GM13977 (cell line): Measurements from ENCODE around the gene AFF3.

Experiments used
- DNase-seq: peaks from one replicate; pipeline ENCODE4 v3.0.0; 2012; ENCODE audit warnings: low spot score
- in situ Hi-C: fragments of 300-500 bp; cut with MboI; formaldehyde crosslinking; loops from one replicate; pipeline ENCODE4 v1.12.0; 2022; ENCODE audit warnings: low sequenced_read_pairs, low pct_unique_long_range_greater_than_20kb, mixed read lengths, inconsistent platforms; ENCODE audit not compliant: unreplicated experiment
- TF ChIP-seq, protein P1 (sequence below): IDR thresholded peaks from 2 replicates; pipeline ENCODE4 v1.5.1; 2012; ENCODE audit warnings: mild to moderate bottlenecking, control low read depth; ENCODE audit not compliant: insufficient read depth; ENCODE audit errors: extremely low read depth, missing control alignments

The AFF3 gene

DNA sequence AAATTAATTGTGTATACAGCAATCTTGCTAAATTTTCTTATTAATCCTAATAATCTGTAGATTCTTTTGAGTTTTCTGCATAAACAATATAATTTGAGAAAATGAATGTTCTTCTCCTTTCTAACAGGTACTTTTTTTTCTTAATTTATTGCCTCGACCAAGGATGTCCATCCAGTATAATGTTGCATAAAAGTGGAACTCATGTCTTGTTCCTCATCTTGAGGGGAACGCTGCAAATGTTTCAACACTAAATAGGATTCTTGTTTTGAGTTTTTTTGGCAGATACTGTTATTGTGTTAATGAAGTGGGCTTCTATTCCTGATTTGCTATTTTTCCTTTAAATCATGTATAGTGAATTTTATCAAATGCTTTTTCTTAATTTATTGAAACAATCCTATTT, 408.2 kb downstream of the AFF3 start:
- no peak for DNase-seq
- TF ChIP-seq, protein P1, sequence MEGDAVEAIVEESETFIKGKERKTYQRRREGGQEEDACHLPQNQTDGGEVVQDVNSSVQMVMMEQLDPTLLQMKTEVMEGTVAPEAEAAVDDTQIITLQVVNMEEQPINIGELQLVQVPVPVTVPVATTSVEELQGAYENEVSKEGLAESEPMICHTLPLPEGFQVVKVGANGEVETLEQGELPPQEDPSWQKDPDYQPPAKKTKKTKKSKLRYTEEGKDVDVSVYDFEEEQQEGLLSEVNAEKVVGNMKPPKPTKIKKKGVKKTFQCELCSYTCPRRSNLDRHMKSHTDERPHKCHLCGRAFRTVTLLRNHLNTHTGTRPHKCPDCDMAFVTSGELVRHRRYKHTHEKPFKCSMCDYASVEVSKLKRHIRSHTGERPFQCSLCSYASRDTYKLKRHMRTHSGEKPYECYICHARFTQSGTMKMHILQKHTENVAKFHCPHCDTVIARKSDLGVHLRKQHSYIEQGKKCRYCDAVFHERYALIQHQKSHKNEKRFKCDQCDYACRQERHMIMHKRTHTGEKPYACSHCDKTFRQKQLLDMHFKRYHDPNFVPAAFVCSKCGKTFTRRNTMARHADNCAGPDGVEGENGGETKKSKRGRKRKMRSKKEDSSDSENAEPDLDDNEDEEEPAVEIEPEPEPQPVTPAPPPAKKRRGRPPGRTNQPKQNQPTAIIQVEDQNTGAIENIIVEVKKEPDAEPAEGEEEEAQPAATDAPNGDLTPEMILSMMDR, result no peak
- in situ Hi-C loops, result no loop called here

DNA sequence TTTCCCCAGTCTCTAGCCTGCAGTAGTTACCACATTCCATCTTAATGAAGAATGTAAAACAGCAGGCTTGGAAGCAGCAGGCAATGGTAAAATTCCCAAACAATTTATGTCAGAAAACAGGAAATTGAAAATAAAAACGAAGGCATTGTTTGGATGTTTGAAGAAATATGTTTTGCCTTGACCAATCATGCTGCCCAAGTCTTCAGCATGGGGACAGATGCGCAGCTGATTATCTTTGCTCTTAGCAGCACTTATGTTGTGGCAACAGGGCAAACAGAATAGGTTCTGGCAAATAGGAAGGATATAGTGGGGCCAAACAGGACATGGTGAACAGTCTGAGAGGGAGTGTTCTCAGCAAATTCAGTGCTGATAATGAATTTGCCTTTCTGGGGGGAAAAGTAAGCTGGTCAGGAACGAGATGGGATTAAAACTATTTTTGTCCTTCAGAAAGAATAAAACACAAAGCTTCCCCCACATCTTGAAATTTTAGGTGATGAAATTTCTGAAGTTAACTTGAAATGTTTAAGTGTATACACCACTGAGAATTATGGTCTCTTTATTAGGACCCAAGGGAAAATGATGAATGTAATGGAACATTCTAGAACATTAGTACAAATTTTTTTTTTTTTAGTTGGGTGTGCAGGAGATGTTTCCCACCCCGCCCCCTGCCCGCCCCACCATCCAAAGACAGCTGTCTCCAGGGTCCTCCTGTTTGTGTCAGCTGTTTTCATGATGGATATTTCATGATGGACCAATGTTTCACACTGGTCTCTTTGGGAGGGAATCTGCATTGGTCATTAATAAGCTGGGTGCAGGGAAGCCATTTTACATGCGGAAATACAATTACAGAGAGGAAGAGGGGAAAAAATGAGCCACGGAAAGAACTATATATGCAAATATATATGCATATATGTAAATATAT, 413.0 kb downstream of the AFF3 start:
- DNase-seq, result no peak
- in situ Hi-C loops, result no loop called here
- TF ChIP-seq, protein P1, result no peak

DNA sequence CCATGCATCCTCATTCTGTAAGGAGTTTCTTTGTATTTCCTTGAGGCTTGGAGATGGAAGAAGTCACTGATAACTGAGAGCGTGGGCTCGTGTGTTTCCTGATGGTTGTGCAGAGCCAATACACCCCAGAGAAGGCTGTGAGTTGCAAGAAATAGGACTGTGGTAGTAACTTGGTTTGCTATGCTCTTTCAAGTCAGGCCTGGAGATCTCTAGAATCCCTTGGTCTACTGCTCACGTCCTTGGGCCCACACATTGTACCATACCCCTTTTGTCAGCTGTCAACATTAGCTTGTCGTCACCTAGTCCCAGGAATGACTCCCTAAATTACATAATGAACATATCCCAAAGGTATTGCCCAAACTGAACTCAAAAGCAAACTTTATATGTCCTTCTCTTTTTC, 414.2 kb downstream of the AFF3 start:
- in situ Hi-C loops, result no loop called here
- no peak for DNase-seq
- TF ChIP-seq, protein P1, result no peak

DNA sequence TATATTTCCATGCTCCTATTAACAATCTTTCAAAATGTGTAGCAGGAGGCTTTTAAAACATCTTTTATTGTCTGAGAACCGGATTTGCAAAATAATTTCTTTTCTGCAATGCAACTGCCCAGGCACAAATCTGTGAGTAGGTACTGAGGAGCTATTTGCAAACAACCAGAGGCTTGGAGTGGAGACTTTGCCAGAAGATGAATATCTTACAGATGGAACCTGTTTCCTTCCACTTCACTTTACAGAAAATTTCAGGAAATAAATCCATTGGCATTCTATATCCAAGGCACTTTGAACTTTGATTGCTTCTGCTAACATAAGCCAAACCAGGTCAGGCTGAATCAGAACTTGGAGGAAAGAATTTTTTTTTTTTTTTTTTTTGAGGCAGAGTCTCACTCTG, 415.2 kb downstream of the AFF3 start:
- TF ChIP-seq, protein P1, result no peak
- no peak for DNase-seq
- in situ Hi-C loops, result no loop called here

DNA sequence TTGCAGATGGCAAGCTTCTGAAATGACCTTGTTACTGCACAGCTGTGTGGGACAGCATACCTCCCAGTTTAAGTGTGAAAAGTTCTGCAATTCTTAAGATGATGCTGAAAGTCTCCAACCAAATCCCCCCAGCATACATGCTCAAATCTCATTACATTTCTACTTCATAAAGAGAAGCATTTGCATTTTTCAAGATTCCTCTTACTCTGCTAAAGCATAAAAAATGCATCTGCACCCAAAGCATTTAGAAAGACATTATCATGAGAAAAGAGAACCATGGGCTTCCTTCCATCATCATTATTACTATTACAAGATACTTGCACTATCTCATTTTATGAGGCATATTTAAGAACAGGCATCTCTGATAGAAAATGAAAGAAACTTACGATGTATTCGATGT, 415.7 kb downstream of the AFF3 start:
- TF ChIP-seq, protein P1, result no peak
- no peak for DNase-seq
- in situ Hi-C loops, result no loop called here

DNA sequence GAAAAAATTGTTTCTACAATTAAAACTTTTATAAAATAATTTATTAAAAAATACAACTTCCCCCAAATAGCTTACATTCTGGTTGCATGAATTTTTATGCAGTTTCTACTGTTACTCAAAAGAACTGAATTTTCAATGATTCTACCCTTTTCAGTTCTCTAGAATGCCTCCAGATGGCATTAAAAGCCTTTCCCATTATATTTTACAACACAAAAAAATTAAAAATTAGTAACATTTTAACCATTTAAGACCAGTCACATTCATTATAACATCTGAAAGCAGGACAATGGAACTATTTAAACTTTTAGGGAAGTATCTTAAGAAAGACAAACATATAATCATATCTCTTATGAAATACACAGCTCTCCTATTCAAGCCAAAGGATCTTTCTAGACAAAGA, 416.6 kb downstream of the AFF3 start:
- DNase-seq, result no peak
- TF ChIP-seq, protein P1, result no peak

DNA sequence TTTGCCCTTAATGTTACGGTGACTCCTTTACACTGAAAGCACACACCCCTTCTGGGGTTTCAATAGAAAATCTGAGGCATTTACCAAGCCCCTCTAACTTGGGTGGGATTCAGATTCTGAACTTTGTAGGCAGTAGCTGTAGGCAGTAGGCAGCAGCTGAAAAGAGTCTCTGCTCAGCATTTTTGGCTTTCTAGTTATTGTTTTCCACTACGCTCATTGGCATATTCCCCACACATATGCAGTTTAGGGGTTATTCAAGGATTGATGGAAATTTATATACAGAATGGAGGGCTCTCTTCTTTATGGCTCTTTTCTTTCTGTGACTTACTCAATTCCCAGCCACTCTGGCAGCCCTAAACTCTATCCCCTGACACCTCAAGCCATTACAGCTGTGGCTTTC, 419.9 kb downstream of the AFF3 start:
- DNase-seq, result no peak
- TF ChIP-seq, protein P1, result no peak
- in situ Hi-C loops, result no loop called here

More for the DNA sequence above, 416.6 kb downstream of the AFF3 start:
- in situ Hi-C loops, result no loop called here
